ENCODE data around the gene PRSS33. TPM values are rescaled to one million over a fixed set of nuclear protein-coding genes. Genes with fewer than 3 reads are reported as not detected.

Gene PRSS33
- total and polyA plus RNA-seq, 9 of the 15 experiments (the other 6 are each of a cell fraction or from before 2014, with no cell fraction given): not detected

GRCh38 chr16:2787961-2788360 is 601 bp upstream of the PRSS33 start:
- H3K27me3 ChIP-seq (ENCODE audit: control insufficient read depth in 2 of 2, insufficient read depth in 2 of 2, low read length in 2 of 2): peaks cover 22 to 39% of the 10 kb centered on the region in 2 experiments; a peak in 4 of 5 replicates
- H3K9me1 ChIP-seq (ENCODE audit: control insufficient read depth, insufficient read depth, low read length): no peaks in the 10 kb centered on the region
- no peaks in the 10 kb centered on the region for H3K79me2 ChIP-seq (ENCODE audit: control insufficient read depth, insufficient read depth, low read length)
- 0% methylated on average over 7 of the region's 7 CpGs for WGBS (ENCODE audit: insufficient coverage, low coverage, missing lambda C conversion rate)
- no peak overlapping the region for H3K4me2 ChIP-seq (ENCODE audit: insufficient read depth, low read length)
- no peak for FAIRE-seq
- H3K9ac ChIP-seq (ENCODE audit: insufficient read depth in 1 of 2, low read depth in 2 of 2, low read length in 2 of 2): no peak overlapping the region
- ChIA-PET POLR2A (interaction anchor here (0.8 kb wide), 1 partner anchor 34 kb away, joined by 3 read pairs; no protein-coding TSS in a partner anchor), CTCF (ENCODE audit: low intra/inter-chr PET ratio) (no interaction called here)
- no peaks in the 10 kb centered on the region for H3K9me3 ChIP-seq (replicated peaks; ENCODE audit: control insufficient read depth, insufficient read depth, low read depth, low read length)
- H3K36me3 ChIP-seq (ENCODE audit: control insufficient read depth, insufficient read depth, low read length): no peaks in the 10 kb centered on the region
- in situ Hi-C loops (cut with MboI) (no loop called here), intact Hi-C loops (cut with micrococcal nuclease) (no loop called here)
- H3K4me3 ChIP-seq: no peak overlapping the region
- peaks cover 10% of the 10 kb centered on the region; the same call in 1 of the 2 replicates for H4K20me1 ChIP-seq (replicated peaks; ENCODE audit: control insufficient read depth, insufficient read depth, low read length)
- no TSS peak for BruUV-seq (replicated peaks)
- no peak overlapping the region for H3K27ac ChIP-seq (ENCODE audit: extremely low read depth, low read depth, low read length)
- ATAC-seq: no peak
- peaks cover 4 to 30% of the 10 kb centered on the region in 2 experiments; a peak in 4 of 5 replicates for H3K4me1 ChIP-seq (replicated peaks in 1 of 2; ENCODE audit: control insufficient read depth in 2 of 2, insufficient read depth in 2 of 2, low read length in 2 of 2)
- no peak for DNase-seq (ENCODE audit: extremely low read depth in 1 of 4, low spot score in 3 of 4)
- no peak overlapping the region for H2AFZ ChIP-seq (ENCODE audit: low read depth, low read length)
- TF ChIP-seq ZNF280A (IDR thresholded peaks at IDR 0.05; ENCODE audit: low read depth, partially characterized antibody) (no peak), ZNF23 (CRISPR knock-in tag; IDR thresholded peaks at IDR 0.05) (no peak), CBX1 (IDR thresholded peaks at IDR 0.05; ENCODE audit: low read depth) (no peak), ID3 (CRISPR knock-in tag; IDR thresholded peaks at IDR 0.05) (no peak), ID3 (tag; IDR thresholded peaks at IDR 0.05) (no peak), MNT (conservative IDR thresholded peaks at IDR 0.05) (no peak), NFIC (IDR thresholded peaks at IDR 0.05) (no peak), MTF1 (CRISPR knock-in tag; IDR thresholded peaks at IDR 0.05; ENCODE audit: borderline replicate concordance) (no peak), IRF1 (CRISPR knock-in tag; IDR thresholded peaks at IDR 0.05; ENCODE audit: borderline replicate concordance) (no peak), NR2C1 (IDR thresholded peaks at IDR 0.05) (no peak), NR2C1 (tag; IDR thresholded peaks at IDR 0.05) (no peak), SMAD1 (IDR thresholded peaks at IDR 0.05; ENCODE audit: low read depth, low read length, partially characterized antibody) (no peak), ZNF347 (CRISPR knock-in tag; IDR thresholded peaks at IDR 0.05; ENCODE audit: low read depth) (no peak), SPI1 (IDR thresholded peaks at IDR 0.05; ENCODE audit: borderline replicate concordance, low read depth, low read length) (no peak), ASH1L (IDR thresholded peaks at IDR 0.05; ENCODE audit: borderline replicate concordance, low read depth, partially characterized antibody) (no peak), ZNF445 (CRISPR knock-in tag; IDR thresholded peaks at IDR 0.05; ENCODE audit: low read depth) (no peak), NKRF (IDR thresholded peaks at IDR 0.05; ENCODE audit: borderline replicate concordance) (no peak)

Data from K562 (cell line).